Gastrocnemius medialis (tissue), 4 donors: ENCODE results near the gene ERC2.

Experiments
- POLR2A ChIP-seq, 2 donors: fragments of 450-650 bp; IDR thresholded peaks; one replicate each; pipeline ENCODE4 v1.6.1; 2017; ENCODE audit warnings: antibody characterized with exemption in 2 of 2, mild to moderate bottlenecking in 2 of 2, moderate library complexity in 2 of 2
- TF ChIP-seq, protein P1 (sequence below), 5 experiments: fragments of 450-650 bp in 3 of 5; fragments of 200-600 bp in 2 of 5; sonication (generic) in 2 of 5; IDR thresholded peaks in 4 of 5; conservative IDR thresholded peaks in 1 of 5; 1 replicate in 4 of 5; 2 replicates in 1 of 5; pipeline ENCODE4 v1.5.1; 2016 to 2019; ENCODE audit warnings: antibody characterized with exemption in 5 of 5, mild to moderate bottlenecking in 3 of 5, moderate library complexity in 3 of 5

DNA sequence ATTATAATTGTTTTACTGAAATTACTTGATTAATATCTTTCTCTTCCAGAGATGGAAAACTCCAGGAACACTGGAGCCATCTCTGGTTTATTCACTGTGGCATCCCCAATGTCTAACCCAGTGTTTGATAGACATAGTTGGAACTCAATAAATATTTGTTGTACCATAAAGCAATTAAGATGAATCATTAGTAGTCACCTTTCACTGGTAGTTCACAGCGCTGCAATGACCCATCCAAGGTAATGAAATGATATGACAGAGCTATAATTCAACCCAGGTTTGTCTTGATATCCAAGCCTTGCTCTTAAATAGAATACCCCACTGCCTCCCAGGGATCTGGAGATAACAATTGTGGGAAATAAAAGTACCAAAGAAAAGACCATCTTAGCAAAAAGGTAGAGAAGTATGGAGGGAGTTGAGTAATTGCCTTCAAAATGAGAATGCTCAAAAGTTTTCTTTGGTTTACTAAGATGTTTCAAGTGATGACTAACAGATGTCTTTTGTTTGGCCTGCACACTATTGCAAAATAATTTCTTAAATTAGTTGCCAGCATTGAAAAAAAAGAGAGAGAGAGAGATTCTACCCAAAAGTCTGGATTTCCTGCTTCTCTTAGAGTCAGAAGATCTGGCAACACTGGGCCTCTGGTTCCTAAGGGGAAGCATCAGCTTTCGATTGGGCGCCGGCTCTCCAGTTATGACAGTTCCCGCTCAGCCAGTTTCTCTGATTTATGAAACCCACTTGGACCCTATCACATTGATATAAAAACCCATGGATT lies 348.5 kb downstream of the ERC2 start:
- TF ChIP-seq, protein P1, sequence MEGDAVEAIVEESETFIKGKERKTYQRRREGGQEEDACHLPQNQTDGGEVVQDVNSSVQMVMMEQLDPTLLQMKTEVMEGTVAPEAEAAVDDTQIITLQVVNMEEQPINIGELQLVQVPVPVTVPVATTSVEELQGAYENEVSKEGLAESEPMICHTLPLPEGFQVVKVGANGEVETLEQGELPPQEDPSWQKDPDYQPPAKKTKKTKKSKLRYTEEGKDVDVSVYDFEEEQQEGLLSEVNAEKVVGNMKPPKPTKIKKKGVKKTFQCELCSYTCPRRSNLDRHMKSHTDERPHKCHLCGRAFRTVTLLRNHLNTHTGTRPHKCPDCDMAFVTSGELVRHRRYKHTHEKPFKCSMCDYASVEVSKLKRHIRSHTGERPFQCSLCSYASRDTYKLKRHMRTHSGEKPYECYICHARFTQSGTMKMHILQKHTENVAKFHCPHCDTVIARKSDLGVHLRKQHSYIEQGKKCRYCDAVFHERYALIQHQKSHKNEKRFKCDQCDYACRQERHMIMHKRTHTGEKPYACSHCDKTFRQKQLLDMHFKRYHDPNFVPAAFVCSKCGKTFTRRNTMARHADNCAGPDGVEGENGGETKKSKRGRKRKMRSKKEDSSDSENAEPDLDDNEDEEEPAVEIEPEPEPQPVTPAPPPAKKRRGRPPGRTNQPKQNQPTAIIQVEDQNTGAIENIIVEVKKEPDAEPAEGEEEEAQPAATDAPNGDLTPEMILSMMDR (IDR thresholded peaks at IDR 0.05 in 4 of 5, conservative IDR thresholded peaks at IDR 0.05 in 1 of 5) = no peak
- no peak for TF ChIP-seq POLR2A (IDR thresholded peaks at IDR 0.05)
